Measurements from ENCODE around the gene PRDM15.

Gene PRDM15

DNA sequence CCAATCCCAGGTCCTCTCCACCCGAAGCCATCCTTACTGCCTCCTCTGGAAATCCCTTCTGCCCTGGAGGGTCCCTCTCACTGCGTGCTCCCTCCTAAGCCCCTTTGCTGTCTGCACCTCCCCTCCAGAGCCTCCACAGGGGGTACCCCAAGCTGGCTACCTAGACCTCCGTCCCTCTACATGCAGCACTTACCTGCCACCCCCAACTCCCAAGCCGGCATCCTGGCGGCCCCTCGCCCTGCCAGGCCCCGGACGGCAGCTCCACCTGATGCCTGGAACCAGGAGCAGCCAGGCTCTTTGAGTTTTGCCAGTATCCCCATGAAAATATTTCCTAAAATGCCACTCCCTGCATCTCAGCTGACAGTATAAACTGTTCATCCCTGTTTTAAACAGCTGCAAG lies 4.1 kb downstream of the PRDM15 start:
- TF ChIP-seq, protein P1, sequence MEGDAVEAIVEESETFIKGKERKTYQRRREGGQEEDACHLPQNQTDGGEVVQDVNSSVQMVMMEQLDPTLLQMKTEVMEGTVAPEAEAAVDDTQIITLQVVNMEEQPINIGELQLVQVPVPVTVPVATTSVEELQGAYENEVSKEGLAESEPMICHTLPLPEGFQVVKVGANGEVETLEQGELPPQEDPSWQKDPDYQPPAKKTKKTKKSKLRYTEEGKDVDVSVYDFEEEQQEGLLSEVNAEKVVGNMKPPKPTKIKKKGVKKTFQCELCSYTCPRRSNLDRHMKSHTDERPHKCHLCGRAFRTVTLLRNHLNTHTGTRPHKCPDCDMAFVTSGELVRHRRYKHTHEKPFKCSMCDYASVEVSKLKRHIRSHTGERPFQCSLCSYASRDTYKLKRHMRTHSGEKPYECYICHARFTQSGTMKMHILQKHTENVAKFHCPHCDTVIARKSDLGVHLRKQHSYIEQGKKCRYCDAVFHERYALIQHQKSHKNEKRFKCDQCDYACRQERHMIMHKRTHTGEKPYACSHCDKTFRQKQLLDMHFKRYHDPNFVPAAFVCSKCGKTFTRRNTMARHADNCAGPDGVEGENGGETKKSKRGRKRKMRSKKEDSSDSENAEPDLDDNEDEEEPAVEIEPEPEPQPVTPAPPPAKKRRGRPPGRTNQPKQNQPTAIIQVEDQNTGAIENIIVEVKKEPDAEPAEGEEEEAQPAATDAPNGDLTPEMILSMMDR (IDR thresholded peaks at IDR 0.05), result no peak
- Mint-ChIP-seq H3K9me3 (no peaks in the 10 kb centered on the region), H3K4me3 (no peak overlapping the region), H3K36me3 (ENCODE audit: low read depth) (no peaks in the 10 kb centered on the region), H3K27me3 (ENCODE audit: low read depth, poor library complexity) (peaks cover 4% of the 10 kb centered on the region), H3K4me1 (peaks cover 58% of the 10 kb centered on the region), H3K27ac (no peak overlapping the region)
- no peak for DNase-seq

GRCh38 chr21:41874611-41875010 lies 4.5 kb downstream of the PRDM15 start:
- no peak for DNase-seq
- TF ChIP-seq, protein P1 (IDR thresholded peaks at IDR 0.05), result no peak
- Mint-ChIP-seq H3K4me3 (no peak overlapping the region), H3K27me3 (ENCODE audit: low read depth, poor library complexity) (peaks cover 4% of the 10 kb centered on the region), H3K4me1 (peaks cover 58% of the 10 kb centered on the region), H3K27ac (no peak overlapping the region), H3K36me3 (ENCODE audit: low read depth) (no peaks in the 10 kb centered on the region), H3K9me3 (no peaks in the 10 kb centered on the region)

- Mint-ChIP-seq H3K27ac (no peak overlapping the region), H3K4me3 (no peak overlapping the region), H3K9me3 (no peaks in the 10 kb centered on the region), H3K4me1 (peaks cover 58% of the 10 kb centered on the region), H3K36me3 (ENCODE audit: low read depth) (no peaks in the 10 kb centered on the region), H3K27me3 (ENCODE audit: low read depth, poor library complexity) (peaks cover 4% of the 10 kb centered on the region)
- TF ChIP-seq, protein P1 (IDR thresholded peaks at IDR 0.05), result no peak
- no peak for DNase-seq
These were observed 5.7 kb downstream of the PRDM15 start for GRCh38 chr21:41873426-41873825.

DNA sequence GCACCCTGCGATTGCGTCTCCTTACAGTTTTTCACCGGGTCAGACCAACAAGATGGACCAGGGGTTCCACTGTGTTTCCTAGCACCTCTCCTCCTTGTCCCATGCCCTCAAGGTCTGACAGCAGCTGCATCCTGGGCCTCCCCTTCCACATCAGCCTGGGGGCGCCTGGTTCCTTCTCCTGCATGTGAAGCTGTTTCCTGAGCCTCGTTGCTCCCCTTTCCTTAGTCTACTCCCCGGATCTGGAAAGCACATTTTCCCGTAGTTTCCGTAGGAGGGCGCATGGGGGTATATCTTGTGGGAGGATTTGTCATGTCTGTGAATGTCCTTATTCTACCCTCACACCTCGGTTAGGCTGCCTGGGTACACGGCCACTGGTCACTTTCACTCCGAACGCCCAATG lies 6.1 kb downstream of the PRDM15 start:
- H3K27me3 Mint-ChIP-seq (ENCODE audit: low read depth, poor library complexity), result peaks cover 4% of the 10 kb centered on the region
- no peak overlapping the region for H3K27ac Mint-ChIP-seq
- no peaks in the 10 kb centered on the region for H3K36me3 Mint-ChIP-seq (ENCODE audit: low read depth)
- TF ChIP-seq, protein P1 (IDR thresholded peaks at IDR 0.05), result no peak
- H3K4me3 Mint-ChIP-seq, result no peak overlapping the region
- H3K9me3 Mint-ChIP-seq, result no peaks in the 10 kb centered on the region
- no peak for DNase-seq
- peaks cover 59% of the 10 kb centered on the region for H3K4me1 Mint-ChIP-seq

DNA sequence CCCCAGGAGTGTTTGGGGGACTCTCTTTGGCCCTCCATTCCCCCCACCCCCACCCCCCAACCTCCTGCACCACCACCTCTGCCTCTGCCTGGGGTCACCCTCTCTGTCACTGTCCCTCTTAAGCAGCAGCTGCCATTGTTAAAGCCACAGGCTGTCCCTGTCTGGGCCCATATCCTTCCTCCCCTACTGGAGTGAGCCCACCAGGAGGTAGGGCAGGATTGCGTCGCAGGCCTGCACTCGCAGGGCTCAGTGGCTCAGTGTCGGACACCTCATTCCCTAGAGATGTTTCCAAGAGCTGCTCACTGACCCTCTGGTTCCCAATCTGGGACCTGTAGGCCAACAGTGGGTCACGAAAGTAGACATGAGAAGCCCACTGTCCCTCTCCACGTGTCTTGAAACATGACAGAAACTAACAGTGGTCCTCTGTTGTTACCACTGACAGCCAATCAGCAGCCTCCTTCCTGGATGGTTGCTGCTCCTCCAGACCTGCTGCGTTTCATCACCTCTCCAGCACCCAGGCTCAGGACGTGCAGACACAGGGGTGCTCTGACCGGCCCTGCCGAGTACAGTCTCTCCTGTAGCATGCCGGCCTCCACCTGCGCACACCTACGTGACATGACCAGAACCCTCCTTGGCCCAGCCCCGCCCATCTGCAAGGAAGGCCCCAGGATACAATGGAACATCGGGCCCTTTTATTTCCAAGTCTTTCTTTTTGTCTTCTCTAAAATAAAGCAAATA lies 7.7 kb downstream of the PRDM15 start:
- TF ChIP-seq, protein P1 (IDR thresholded peaks at IDR 0.05), result no peak
- Mint-ChIP-seq H3K36me3 (ENCODE audit: low read depth) (no peaks in the 10 kb centered on the region), H3K4me3 (no peak overlapping the region), H3K4me1 (peaks cover 56% of the 10 kb centered on the region), H3K27me3 (ENCODE audit: low read depth, poor library complexity) (peaks cover 4% of the 10 kb centered on the region), H3K9me3 (no peaks in the 10 kb centered on the region), H3K27ac (no peak overlapping the region)
- DNase-seq, result no peak

GRCh38 chr21:41869771-41870170 lies 9.4 kb downstream of the PRDM15 start:
- Mint-ChIP-seq H3K4me1 (peaks cover 56% of the 10 kb centered on the region), H3K4me3 (no peak overlapping the region)

More at GRCh38 chr21:41869771-41870170, 9.4 kb downstream of the PRDM15 start:
- Mint-ChIP-seq H3K9me3 (no peaks in the 10 kb centered on the region), H3K27me3 (ENCODE audit: low read depth, poor library complexity) (peaks cover 4% of the 10 kb centered on the region), H3K27ac (no peak overlapping the region), H3K36me3 (ENCODE audit: low read depth) (no peaks in the 10 kb centered on the region)
- DNase-seq, result no peak
- TF ChIP-seq, protein P1 (IDR thresholded peaks at IDR 0.05), result no peak

Measured in nephron progenitor cell (in vitro differentiated cells).